GM15510 (cell line): Measurements from ENCODE around the gene NEUROG1.

ENCODE experiments used
- POLR2A ChIP-seq: IDR thresholded peaks from 3 replicates; pipeline ENCODE4 v1.6.1; 2011; ENCODE audit warnings: borderline replicate concordance; ENCODE audit not compliant: insufficient read length; ENCODE audit errors: extremely low read depth

NEUROG1 gene, protein sequence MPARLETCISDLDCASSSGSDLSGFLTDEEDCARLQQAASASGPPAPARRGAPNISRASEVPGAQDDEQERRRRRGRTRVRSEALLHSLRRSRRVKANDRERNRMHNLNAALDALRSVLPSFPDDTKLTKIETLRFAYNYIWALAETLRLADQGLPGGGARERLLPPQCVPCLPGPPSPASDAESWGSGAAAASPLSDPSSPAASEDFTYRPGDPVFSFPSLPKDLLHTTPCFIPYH

DNA sequence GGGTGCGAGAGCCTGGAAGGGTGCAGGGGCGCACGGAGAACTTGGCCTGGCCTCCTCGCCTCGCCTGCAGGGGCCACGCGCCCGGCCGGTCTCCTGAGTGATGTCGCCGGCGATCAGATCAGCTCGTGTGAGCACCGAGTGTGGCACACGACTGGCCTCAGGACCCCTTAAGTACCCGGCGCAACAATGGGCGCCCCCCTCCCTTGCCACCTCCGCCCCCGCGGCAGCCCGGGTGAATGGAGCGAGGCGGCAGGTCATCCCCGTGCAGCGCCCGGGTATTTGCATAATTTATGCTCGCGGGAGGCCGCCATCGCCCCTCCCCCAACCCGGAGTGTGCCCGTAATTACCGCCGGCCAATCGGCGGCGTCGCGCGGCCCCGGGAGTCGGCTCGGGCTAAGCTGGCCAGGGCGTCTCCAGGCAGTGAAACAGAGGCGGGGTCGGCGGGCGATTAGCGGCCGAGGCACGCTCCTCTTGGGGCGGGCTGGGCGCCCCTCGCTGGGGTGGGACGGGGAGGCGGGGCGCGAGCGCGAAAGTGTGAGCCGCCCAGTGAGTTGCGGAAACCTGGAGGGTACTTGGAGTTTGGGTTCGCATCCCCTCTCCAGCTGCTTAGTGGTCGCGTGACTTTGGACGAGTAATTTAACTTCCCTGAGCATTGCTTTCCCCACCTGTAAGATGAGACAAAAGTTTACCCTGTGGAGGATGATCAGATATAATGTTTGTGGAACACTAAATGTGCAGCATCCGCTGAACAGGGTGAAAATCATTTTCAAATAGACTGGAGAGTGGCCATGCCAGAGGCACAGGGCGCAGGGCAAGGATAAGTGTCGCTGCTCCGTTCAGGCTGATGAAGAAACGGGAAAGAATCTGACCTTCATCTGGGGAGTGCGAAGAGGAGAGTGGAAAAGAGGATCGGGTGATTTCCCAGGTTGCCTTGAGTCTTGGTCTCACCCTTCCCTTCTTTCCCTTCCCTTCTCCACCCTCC, at the start of gene NEUROG1:
Gene NEUROG1 (minus strand): TSS at position 145 of the 982 bp plus-strand sequence. CDS start 274 bp downstream, outside the sequence.
- no peak for TF ChIP-seq POLR2A

DNA sequence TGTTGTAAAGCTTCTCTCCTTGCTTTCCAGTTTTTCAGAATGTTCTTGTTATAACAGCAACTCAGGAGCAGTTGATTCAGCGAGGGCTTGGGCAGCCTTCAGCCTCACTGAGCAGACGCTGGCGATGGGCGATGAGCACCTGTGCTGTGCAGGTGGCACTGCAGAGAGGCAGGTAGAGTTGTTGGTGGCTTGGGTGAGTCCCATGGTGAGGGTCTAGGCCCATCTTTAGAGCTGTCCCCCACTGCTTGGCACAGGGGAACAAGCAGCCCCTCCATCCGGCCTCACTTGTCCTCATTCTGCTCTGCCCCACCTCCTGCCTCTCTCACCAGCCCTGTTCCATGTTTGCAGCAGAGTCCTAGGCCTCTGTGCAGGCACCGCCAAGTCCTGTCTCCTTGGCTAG, 49.2 kb upstream of the NEUROG1 start:
- TF ChIP-seq POLR2A: no peak

DNA sequence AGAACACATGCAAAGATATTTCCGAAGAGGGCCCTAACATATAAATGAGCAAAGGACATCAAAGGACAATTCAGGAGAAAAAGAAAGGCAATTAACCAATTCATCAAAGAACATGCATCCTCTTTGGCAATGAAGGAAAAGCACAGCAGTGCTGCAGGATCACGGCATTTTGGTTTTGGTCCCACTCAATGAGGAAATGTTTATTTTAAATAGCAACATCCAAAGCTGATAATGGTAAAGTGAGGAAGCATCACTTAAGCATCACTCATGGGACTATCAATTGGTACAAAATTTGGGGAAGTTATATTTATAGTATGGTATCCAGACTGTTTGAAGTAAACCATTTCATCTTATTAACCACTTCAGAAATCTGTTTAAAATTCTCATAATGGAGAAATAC, 48.5 kb upstream of the NEUROG1 start:
- no peak for TF ChIP-seq POLR2A

DNA sequence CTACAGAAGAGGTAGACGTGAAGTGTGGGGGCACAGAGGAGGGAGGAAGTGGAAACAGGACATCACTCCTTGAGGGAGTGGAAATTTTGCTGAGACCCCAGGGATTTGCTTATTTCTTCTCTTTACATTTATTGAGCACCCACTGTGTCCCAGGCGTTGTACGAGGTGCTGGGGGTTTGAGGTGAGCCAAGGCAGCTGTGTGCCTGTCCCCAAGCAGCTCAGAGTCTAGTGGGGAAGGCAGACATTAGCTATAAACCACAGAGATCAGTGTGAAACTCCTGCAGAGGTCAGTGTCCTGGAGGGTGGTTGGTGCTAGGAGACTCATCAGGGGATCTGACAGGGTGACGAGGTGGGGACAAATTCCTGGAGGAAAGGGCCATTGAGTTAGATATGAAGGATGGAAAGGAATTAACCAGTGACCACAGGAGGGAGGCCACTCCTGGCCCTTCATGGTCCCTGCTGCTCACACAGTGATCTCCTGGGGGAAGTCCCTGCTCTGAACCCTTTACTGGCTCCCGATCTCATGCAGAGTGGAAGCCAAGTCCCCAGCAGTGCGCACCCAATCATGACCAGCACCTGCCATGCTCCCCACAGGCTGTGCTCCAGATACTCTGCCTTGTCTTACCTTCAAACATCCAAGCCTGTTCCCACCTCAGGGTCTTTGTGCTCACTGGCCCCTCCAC, 46.5 kb upstream of the NEUROG1 start:
- no peak for TF ChIP-seq POLR2A

DNA sequence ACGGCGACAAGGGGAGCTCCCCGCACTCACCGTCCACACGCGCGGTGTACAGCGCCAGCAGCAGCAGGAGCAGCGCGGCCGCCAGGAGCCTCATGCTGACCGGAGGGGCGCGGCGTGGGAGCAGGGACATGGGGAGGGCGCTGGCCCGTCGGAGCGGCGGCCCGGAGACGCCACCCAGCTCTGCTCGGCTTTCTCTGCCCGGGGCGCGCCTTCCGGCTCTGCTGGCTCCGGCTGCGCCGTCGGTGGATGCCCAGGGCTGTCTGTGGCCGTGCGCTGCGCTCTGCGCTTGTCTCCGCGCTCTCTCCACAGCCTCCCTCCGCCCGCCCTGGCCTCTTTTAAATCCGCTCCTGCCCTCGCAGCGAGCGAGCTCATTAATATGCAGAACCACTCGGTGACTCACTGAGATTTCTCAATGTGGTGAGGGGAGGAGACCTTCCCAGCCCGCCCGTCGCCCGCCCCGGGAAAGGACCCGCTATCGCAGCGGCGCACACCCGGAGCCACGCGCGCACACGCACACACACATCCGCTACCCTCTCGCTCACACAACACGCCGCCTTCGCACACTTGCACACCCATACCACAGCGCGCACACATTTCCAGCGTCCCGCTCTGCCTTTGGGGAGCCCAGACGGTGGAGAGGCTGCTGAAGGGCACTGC, 43.0 kb upstream of the NEUROG1 start, which contains the start of gene CXCL14:
Gene CXCL14 (minus strand): TSS at position 307 of the 657 bp plus-strand sequence. CDS start 213 bp downstream, at position 94.
- TF ChIP-seq POLR2A: no peak

DNA sequence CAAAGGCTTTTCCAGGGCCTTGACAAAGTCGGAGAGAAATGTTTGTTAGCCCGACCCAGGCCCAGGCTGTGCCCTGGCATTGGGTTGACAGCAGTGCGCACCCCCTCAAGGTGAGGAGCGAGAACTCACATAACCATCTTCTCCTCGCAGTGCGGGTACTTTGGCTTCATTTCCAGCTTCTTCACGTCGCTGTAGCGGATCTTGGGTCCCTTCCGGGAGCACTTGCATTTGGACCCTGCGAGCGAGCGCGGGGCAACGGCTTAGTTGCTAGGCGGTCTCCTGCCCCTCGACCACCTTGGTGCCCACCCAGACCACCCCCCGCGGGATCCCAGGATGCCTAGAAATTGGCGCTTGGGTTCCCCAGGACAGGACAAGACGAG, 42.5 kb upstream of the NEUROG1 start:
- TF ChIP-seq POLR2A: no peak

DNA sequence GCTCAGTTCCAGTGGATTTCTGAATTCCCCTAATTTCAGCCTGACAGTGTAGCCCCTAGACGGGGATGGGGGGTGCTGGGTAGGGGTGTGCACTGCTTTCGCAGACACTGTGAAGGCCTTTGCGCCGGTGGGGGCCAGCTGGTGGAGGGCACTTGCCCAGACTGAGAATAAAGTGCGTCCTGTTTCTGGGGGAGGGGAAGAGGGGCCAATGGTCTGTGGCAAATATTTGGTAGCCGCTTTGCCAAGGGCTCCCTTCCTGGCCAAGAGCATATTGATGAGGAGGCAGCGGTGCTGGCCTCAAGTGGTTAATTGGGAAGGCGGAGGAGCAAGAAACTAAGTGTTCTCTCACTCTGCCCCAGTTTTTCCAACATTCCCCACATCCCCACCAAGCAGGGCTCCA, 41.7 kb upstream of the NEUROG1 start:
- TF ChIP-seq POLR2A: no peak

DNA sequence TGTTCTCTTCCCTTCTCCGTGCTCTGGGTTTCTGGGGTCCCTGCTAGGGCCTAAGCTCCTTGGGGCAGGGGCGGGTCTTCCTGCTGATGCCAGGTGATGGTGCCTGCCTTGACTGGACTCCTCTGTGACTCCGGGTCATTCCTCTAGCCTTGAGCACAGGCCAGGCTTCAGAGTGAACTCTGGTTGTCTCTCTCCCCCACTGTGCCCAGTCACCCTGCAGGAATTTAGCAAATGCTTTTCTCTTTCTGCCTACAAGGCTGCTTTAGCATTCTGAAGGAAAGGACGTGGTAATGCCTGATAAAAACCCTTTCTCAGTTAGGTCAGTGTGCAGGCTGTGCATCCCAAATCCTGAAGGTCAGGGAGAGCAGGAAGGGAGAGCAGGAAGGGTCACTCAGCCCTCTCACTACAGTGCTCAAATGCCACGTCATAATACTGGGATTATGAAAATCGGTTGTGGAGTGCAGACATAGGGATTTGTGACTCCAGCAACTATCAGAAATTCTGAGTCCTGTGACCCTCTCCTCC, 40.4 kb upstream of the NEUROG1 start:
- TF ChIP-seq POLR2A: no peak

DNA sequence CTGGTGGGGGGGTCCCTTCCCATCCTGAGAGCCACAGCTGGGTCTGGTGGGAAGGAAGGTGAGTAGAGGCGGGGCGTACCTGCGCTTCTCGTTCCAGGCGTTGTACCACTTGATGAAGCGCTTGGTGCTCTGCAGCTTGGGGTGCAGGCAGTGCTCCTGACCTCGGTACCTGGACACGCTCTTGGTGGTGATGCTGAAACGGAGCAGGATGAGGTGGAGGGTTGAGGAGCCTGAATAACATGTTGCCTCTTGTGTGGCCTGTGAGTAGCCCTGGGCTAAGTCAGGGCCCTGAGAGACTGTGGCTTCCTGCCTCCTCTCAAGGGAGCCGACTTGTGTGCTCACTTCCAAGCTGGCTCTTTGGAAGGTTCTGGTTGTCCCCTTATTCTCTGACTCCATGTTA, 38.7 kb upstream of the NEUROG1 start:
- no peak for TF ChIP-seq POLR2A

DNA sequence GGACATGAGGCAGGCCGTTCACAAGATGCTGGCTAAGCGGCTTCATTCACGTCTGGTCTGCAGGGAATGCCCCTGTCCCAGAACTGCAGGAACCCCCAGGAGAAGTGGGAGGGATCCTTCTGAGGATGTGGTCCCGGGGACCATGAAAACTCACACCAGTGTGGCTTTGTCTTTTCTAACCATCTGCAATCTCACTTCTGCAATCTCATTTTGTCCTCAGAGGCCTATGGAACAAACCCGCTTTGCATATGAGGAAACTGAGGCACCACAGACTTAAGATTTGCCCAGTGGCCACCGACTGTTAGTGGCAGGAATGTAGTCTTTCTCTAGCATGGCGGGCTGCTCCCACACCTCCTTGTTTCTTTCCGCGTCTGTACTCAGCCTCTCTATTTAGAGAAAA, 36.1 kb upstream of the NEUROG1 start:
- no peak for TF ChIP-seq POLR2A

DNA sequence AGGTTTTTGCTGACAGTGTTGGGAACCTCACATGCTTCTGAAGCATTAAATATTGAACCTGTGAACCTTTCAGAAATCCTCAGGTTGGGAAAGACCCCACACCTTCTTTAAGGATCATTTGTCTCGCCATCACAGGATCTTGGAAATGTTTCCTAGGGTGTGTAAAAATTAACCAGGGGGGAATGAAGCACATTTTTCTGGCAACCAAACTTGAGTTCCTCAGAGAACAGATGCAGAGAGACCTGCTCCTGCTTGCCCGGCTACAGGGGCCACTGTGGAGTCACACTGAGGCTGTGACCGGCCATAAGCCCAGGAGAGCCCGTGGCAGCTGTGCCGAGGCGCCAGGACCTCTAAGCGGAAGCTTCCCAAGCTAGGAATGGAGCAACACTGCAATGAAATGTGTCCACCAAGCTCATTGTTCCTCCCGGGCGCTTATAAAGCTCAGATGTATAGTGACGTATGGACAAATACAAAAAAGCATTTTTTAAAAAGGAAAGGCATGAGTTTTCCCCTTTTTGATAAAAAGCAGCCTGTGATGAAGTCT, 35.4 kb upstream of the NEUROG1 start:
- no peak for TF ChIP-seq POLR2A

DNA sequence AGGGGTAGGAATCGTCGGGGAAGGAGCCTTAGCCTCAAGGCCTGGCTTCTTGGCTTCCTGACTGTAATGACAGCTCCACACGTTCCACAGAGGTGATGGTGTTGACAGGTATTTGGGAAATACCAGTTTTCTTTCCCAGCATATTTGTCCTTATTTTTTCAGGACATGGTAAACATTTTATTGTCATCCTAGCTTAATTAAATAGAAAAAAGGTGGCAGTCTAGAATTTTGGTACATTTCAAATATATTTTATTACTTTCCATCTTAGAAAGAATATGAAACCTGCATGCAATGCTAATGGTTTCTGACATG, 34.6 kb upstream of the NEUROG1 start:
- no peak for TF ChIP-seq POLR2A

DNA sequence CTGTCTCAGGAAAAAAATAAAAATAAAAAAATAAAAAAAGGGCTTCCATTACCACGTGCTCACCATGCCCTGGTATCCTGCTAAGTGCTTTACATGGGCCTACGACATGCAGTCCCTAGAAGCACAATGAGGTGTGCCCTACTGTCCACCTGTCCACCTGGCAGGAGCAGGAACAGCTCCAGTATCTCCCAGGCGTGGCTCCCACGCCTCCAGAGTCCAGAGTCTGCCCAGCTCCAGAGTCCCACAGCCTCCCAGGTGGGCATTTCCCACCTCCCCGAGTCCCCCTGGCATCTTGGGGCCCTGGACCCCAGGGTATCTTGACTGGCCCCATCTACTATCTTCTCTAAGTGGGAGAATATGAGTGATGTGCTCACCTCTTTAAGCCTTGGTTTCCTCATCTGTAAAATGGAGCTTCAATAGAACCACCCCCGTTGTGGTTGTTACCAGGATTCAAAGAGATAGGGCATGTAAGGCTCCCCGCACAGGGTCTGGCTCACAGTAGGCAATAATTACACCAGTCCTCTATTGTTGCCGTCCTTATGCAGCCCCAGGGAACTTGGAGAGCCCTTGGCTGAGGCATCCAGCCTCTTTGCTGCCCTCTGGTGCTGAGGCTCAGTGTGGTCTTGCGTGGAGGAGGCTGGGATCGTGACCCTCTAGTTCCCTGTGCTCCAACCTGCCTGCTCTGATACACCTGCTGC, 34.1 kb upstream of the NEUROG1 start:
- no peak for TF ChIP-seq POLR2A

DNA sequence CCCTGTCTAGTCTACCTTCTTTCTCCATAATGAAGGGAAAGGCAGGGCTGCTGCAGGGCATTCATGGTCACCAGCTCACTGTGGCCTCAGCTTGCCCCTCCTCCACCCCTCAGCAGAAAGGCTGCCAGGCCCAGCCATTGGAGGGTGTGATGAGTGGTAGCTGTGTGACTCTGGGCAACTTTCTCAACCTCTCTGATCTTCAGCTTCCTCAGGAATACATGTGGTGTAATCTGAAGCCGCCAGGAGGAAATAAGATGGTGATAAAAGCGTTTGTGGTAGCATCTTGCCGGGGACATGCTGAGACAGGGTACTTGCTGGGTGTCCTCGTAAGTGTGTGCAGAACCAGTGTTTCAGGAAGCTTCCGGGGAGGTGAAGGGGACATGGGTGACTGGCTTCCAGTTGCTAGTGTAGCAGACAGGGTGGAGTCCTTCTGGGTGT, 33.2 kb upstream of the NEUROG1 start:
- TF ChIP-seq POLR2A: no peak
